GM10847 (cell line): ENCODE data around the gene PRELID2.

Experiments
- POLR2A ChIP-seq: IDR thresholded peaks from 2 replicates; pipeline ENCODE4 v1.6.1; 2011; ENCODE audit not compliant: insufficient read length; ENCODE audit errors: extremely low read depth

PRELID2 gene

GRCh38 chr5:145834917-145835847 is at the start of gene PRELID2:
PRELID2 (minus strand) TSS chr5:145835342; CDS start chr5:145835251, 91 bp downstream.
- TF ChIP-seq POLR2A, result no peak

GRCh38 chr5:145874765-145875164 is 39.6 kb upstream of the PRELID2 start:
- TF ChIP-seq POLR2A, result no peak

- TF ChIP-seq POLR2A, result no peak
Observed at GRCh38 chr5:145872914-145873313, 37.8 kb upstream of the PRELID2 start, which contains the start of gene GRXCR2. GRXCR2 (minus strand) TSS chr5:145873014; CDS start chr5:145872968, 46 bp downstream.

GRCh38 chr5:145872486-145872885 is 37.3 kb upstream of the PRELID2 start:
- TF ChIP-seq POLR2A, result no peak

- no peak for TF ChIP-seq POLR2A
Observed at GRCh38 chr5:145869753-145870152, 34.6 kb upstream of the PRELID2 start.

GRCh38 chr5:145867806-145868205 is 32.7 kb upstream of the PRELID2 start:
- TF ChIP-seq POLR2A, result no peak

GRCh38 chr5:145863003-145863402 is 27.9 kb upstream of the PRELID2 start:
- TF ChIP-seq POLR2A, result no peak

- no peak for TF ChIP-seq POLR2A
Observed at GRCh38 chr5:145859897-145860296, 24.8 kb upstream of the PRELID2 start.

- no peak for TF ChIP-seq POLR2A
Observed at GRCh38 chr5:145859453-145859852, 24.3 kb upstream of the PRELID2 start.

- TF ChIP-seq POLR2A, result no peak
Observed at GRCh38 chr5:145858959-145859358, 23.8 kb upstream of the PRELID2 start.

GRCh38 chr5:145856285-145856818 is 21.2 kb upstream of the PRELID2 start:
- no peak for TF ChIP-seq POLR2A

GRCh38 chr5:145855763-145856267 is 20.7 kb upstream of the PRELID2 start:
- no peak for TF ChIP-seq POLR2A

GRCh38 chr5:145854651-145855258 is 19.6 kb upstream of the PRELID2 start:
- no peak for TF ChIP-seq POLR2A

- TF ChIP-seq POLR2A, result no peak
Observed at GRCh38 chr5:145853781-145854376, 18.7 kb upstream of the PRELID2 start.

- no peak for TF ChIP-seq POLR2A
Observed at GRCh38 chr5:145852990-145853389, 17.8 kb upstream of the PRELID2 start.

- no peak for TF ChIP-seq POLR2A
Observed at GRCh38 chr5:145848854-145849253, 13.7 kb upstream of the PRELID2 start.
